ENCODE measurements around the gene CXADR.

The CXADR gene

DNA sequence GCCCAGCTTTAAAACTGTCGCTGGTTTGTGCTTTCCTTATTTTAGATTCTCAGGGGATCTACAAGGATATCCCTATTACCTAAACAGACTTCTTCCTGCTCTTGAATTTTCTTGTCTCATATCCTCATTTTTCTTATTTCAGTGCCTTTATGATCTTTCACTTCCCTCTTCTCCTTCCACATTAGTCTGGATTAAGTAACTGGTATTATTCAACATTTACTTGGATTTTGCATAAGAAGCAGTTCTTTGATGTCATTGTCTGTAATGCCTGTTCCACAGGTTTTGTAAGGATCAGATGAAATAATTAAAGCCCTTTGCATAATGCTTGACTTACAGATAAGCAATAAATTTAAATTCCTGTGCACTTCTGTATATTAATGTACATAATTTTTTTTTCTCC lies 26.5 kb downstream of the CXADR start:
- in situ Hi-C loops (cut with HindIII; ENCODE audit: low sequenced_read_pairs), result no loop called here
- no peak for DNase-seq (ENCODE audit: low read depth)
- TF ChIP-seq, protein P1, sequence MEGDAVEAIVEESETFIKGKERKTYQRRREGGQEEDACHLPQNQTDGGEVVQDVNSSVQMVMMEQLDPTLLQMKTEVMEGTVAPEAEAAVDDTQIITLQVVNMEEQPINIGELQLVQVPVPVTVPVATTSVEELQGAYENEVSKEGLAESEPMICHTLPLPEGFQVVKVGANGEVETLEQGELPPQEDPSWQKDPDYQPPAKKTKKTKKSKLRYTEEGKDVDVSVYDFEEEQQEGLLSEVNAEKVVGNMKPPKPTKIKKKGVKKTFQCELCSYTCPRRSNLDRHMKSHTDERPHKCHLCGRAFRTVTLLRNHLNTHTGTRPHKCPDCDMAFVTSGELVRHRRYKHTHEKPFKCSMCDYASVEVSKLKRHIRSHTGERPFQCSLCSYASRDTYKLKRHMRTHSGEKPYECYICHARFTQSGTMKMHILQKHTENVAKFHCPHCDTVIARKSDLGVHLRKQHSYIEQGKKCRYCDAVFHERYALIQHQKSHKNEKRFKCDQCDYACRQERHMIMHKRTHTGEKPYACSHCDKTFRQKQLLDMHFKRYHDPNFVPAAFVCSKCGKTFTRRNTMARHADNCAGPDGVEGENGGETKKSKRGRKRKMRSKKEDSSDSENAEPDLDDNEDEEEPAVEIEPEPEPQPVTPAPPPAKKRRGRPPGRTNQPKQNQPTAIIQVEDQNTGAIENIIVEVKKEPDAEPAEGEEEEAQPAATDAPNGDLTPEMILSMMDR (IDR thresholded peaks at IDR 0.05; ENCODE audit: low read depth, low read length, missing control alignments), result no peak
- H3K4me3 ChIP-seq (ENCODE audit: low read depth, low read length), result no peak overlapping the region

DNA sequence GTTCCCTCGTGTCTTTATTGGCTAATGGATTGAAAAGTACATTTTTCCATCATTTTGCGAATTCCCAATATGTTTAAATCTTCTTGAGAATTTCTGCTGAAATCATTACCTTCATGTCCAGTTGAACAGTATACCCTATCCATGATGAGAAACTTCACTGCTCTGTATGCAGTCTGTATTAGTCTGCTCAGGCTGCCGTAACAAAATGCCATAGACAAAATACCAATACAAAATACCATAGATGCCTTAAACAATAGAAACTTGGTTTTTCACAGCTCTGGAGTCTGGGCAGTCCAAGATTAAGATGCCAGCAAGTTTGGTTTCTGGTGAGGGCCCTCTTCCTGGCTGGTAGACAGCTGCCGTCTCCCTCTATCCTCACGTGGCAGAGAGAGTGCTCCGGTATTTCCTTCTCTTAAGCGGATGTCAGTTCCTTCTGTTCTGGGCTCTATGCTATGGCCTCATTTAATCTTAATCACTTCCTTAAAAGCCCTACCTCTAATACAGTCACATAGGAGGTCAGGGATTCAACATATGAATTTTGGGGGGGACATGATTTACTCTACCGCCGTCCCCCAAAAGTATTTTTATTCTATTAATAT lies 27.0 kb downstream of the CXADR start:
- H3K4me3 ChIP-seq (ENCODE audit: low read depth, low read length), result no peak overlapping the region
- TF ChIP-seq, protein P1 (IDR thresholded peaks at IDR 0.05; ENCODE audit: low read depth, low read length, missing control alignments), result no peak
- DNase-seq (ENCODE audit: low read depth), result no peak
- in situ Hi-C loops (cut with HindIII; ENCODE audit: low sequenced_read_pairs), result no loop called here

DNA sequence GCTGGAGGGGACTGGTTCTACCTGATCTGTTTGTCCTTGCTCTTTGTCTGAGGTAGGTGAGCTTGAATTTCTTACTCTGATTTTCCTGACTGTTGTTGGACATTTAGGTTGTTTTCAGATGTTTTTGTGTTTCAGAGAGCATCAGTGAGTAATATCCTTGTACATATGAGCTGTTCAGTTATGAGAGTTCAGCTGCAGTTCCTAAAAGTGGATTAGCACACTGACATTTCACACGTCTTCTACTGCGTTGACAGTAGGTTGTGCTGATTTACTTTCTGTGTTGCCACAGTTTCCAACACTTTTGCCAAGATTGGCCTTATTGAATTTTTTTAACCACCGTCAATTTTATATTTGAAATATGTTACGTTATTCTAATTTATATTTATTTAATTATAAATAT lies 27.7 kb downstream of the CXADR start:
- no peak for DNase-seq (ENCODE audit: low read depth)
- no peak overlapping the region for H3K4me3 ChIP-seq (ENCODE audit: low read depth, low read length)
- TF ChIP-seq, protein P1 (IDR thresholded peaks at IDR 0.05; ENCODE audit: low read depth, low read length, missing control alignments), result no peak
- in situ Hi-C loops (cut with HindIII; ENCODE audit: low sequenced_read_pairs), result no loop called here

DNA sequence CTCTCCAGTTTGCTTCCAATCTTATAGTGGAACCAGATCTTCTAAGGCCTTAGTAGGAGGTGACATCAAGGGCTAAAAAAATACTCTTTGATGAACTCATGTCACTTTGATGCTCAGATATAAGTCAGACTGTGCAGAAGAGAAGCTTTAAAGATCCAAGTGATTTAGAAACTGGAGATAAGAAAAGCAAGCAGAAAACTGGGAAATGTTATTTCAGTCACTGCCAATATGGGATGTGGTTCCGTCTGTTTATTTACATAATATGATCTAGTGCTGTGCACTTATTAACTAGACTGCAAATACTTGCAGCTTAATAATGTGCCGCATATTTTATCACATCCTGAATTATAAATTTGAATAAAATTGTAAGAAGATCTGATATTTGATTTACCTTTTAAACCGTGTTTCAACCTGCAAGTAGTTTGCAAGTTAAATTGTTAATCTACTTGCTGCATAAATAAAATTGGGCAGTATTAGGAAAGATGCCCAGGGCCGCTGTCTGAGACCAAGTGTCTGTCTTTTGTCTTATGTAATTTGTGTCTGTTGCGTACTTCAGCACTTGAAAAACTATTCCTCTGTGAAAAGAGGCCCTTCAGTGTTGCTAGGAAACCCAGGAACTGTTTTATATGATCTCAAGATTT lies 29.6 kb downstream of the CXADR start:
- TF ChIP-seq, protein P1 (IDR thresholded peaks at IDR 0.05; ENCODE audit: low read depth, low read length, missing control alignments), result no peak
- no peak overlapping the region for H3K4me3 ChIP-seq (ENCODE audit: low read depth, low read length)
- in situ Hi-C loops (cut with HindIII; ENCODE audit: low sequenced_read_pairs), result no loop called here
- DNase-seq (ENCODE audit: low read depth), result no peak

DNA sequence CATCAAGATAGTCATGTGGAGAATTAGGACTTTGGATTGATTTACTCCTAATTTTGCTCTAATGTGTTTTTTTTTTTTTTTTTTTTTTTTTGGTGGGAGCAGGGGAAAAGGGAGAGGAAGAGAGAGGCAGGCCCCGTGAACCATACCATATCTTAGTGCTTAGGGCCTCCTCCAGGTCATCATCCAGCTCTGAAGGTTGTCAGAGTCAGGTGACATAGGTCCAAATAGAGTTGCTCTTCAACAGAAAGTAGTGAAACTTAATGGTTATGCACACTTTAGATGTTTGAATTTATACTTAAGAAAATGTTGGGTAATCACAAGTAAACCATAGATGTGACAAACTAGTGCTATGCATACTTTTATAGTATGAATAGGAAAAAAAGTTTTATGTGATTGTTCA lies 32.2 kb downstream of the CXADR start:
- TF ChIP-seq, protein P1 (IDR thresholded peaks at IDR 0.05; ENCODE audit: low read depth, low read length, missing control alignments), result no peak
- DNase-seq (ENCODE audit: low read depth), result no peak
- in situ Hi-C loops (cut with HindIII; ENCODE audit: low sequenced_read_pairs), result no loop called here
- no peak overlapping the region for H3K4me3 ChIP-seq (ENCODE audit: low read depth, low read length)

DNA sequence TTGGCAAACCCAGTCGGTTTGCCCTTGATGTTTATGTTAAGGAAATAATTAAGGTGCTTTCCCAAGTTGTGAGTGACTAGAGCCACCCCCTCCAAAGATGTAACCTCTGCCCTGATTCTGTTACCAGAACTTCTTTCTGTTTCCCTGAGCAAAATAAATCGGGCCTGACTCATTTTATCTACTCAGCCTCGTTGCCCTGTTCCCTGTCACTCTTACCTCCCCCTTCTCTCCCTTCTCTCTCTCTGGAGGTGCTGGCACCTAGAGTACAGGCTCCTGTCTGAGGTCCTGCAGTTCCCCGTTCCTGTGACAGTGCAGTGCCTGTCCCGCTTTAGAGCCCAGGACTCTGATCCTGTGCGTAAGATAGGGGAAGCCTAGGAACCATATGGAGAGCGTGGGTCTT lies 35.4 kb downstream of the CXADR start:
- no peak for DNase-seq (ENCODE audit: low read depth)
- in situ Hi-C loops (cut with HindIII; ENCODE audit: low sequenced_read_pairs), result no loop called here
- TF ChIP-seq, protein P1 (IDR thresholded peaks at IDR 0.05; ENCODE audit: low read depth, low read length, missing control alignments), result no peak
- H3K4me3 ChIP-seq (ENCODE audit: low read depth, low read length), result no peak overlapping the region

All from astrocyte of the cerebellum (primary cell).